Measurements from ENCODE around the gene KRTAP13-3.

DNA sequence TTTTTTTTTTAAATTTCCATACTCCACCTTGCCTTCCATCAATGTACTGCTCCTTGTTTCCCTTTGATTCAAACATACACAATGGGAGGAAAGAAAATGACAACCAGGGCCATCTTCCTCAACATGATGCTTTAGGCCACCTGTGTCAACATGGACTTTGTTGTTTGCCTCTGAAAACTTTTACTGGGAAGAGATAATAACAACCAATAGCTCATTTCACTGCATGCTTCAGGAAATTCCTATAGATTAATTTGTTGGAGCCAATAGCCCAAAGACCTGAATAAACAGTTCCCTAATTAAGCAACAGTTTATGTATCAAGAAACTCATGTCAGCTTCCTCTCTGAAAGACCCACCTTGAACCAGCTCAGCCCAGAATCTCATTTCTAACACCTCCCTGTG lies 17.5 kb upstream of the KRTAP13-3 start:
- TF ChIP-seq BHLHE40 (IDR thresholded peaks at IDR 0.05; ENCODE audit: borderline replicate concordance) (no peak), SP1 (IDR thresholded peaks at IDR 0.05) (no peak), HDGF (IDR thresholded peaks at IDR 0.05; ENCODE audit: borderline replicate concordance) (no peak), FOXM1 (IDR thresholded peaks at IDR 0.05; ENCODE audit: borderline replicate concordance) (no peak), ELF4 (IDR thresholded peaks at IDR 0.05) (no peak), ZNF384 (IDR thresholded peaks at IDR 0.05) (no peak), NFRKB (IDR thresholded peaks at IDR 0.05) (no peak), FOXK2 (IDR thresholded peaks at IDR 0.05) (no peak), SUZ12 (IDR thresholded peaks at IDR 0.05) (no peak)

Data from HEK293T (cell line).